ENCODE measurements around the gene NSG1. TPM values are rescaled to one million over a fixed set of nuclear protein-coding genes. Genes with fewer than 3 reads are reported as not detected.
"Not testable (repeated sequence)": the region's sequence is repeated elsewhere in the genome, so short reads cannot be mapped to it uniquely, and the experiment has no call there.

The NSG1 gene
- total and polyA plus RNA-seq, 3 donors from 2014 or later: 27.5 to 67.2 (median 30.0) TPM

DNA sequence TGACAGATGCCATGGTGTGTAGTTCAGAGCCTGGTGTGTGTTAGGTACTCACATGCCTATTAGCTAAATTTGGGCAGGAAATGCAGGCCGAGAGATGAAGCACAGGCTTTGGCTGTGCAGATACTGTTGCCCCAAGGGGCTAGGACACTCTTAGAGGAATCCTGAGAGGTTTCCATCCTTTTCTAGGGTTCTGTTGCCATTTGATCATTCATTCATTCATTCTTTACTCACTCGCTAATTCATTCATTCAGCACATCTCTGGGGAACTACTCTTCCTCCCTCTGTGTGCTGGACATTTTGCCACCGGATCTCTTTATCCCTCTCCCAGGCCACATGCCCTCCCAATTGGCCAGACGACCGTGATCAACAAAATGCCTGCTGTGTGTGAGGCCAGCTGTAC is 43.9 kb upstream of the NSG1 start:
- DNase-seq: no peak
- no peak overlapping the region for H3K4me3 ChIP-seq
- H3K36me3 ChIP-seq (ENCODE audit: low read depth, missing control alignments): no peaks in the 10 kb centered on the region
- no peaks in the 10 kb centered on the region for H3K9me3 ChIP-seq
- 80 to 86% methylated on average over 5 of the region's 5 CpGs for WGBS, 2 donors
- peaks cover 35% of the 10 kb centered on the region for H3K4me1 ChIP-seq
- H3K27me3 ChIP-seq: no peaks in the 10 kb centered on the region
- no peak for TF ChIP-seq POLR2A (IDR thresholded peaks at IDR 0.05)
- TF ChIP-seq, protein P1, sequence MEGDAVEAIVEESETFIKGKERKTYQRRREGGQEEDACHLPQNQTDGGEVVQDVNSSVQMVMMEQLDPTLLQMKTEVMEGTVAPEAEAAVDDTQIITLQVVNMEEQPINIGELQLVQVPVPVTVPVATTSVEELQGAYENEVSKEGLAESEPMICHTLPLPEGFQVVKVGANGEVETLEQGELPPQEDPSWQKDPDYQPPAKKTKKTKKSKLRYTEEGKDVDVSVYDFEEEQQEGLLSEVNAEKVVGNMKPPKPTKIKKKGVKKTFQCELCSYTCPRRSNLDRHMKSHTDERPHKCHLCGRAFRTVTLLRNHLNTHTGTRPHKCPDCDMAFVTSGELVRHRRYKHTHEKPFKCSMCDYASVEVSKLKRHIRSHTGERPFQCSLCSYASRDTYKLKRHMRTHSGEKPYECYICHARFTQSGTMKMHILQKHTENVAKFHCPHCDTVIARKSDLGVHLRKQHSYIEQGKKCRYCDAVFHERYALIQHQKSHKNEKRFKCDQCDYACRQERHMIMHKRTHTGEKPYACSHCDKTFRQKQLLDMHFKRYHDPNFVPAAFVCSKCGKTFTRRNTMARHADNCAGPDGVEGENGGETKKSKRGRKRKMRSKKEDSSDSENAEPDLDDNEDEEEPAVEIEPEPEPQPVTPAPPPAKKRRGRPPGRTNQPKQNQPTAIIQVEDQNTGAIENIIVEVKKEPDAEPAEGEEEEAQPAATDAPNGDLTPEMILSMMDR (IDR thresholded peaks at IDR 0.05): no peak
- H3K27ac ChIP-seq: no peak overlapping the region
- intact Hi-C loops (cut with DNase I; ENCODE audit: low total_unique reads): no loop called here

DNA sequence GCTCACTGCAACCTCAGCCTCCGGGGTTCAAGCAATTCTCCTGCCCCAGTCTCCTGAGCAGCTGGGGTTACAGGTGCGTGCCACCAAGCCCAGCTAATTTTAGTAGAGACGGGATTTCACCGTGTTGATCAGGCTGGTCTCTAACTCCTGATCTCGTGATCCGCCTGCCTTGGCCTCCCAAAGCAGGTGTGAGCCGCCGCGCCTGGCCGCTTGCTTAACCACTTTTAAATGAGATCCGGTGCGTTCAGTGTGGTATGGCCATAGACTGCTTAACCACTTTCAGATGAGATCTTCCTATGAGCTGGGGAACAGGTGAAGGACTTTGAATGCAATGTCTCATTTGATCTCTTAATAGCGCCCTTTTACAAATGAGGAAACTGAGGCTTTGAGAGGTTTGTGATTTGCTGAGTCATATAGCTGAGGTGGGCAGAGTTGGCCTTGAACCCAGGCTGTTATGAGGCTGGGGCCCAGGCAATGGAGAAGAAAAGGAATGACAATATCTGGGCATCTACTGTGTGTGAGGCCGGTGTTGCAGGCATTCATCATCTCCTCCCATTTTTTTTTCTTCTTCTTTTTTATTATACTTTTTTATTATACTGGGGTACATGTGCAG is 41.9 kb upstream of the NSG1 start:
- intact Hi-C loops (cut with DNase I; ENCODE audit: low total_unique reads): no loop called here
- no peaks in the 10 kb centered on the region for H3K36me3 ChIP-seq (ENCODE audit: low read depth, missing control alignments)
- no peak overlapping the region for H3K4me3 ChIP-seq
- peaks cover 23% of the 10 kb centered on the region for H3K4me1 ChIP-seq
- no peak overlapping the region for H3K27ac ChIP-seq
- H3K9me3 ChIP-seq: no peaks in the 10 kb centered on the region
- no peak for DNase-seq
- WGBS, 2 donors: 92 to 94% methylated on average over 14 of the region's 14 CpGs
- TF ChIP-seq, protein P1 (IDR thresholded peaks at IDR 0.05): no peak
- TF ChIP-seq POLR2A (IDR thresholded peaks at IDR 0.05): no peak
- no peaks in the 10 kb centered on the region for H3K27me3 ChIP-seq

DNA sequence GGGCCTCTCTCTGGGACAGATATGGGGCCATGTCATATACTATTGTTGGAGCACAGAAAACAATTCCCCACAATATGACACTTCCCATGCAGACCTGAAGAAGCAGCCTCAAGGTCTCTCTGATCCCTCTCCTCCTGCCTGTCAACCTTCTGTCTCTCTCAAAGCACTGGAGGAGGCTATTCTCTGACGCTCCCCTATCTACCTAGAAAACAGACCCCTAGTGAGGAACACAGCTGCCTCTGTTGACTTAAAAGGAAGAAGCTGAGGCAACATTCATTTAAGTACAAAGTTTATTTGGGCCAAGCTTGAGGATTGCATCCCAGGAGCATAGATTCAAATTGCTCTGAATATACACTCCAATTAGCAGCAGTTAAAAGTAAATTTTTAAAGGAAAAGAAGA is 39.3 kb upstream of the NSG1 start:
- 13 to 20% methylated on average over 1 of the region's 1 CpG for WGBS, 2 donors
- intact Hi-C loops (cut with DNase I; ENCODE audit: low total_unique reads): no loop called here
- peaks cover 16% of the 10 kb centered on the region for H3K4me1 ChIP-seq

DNA sequence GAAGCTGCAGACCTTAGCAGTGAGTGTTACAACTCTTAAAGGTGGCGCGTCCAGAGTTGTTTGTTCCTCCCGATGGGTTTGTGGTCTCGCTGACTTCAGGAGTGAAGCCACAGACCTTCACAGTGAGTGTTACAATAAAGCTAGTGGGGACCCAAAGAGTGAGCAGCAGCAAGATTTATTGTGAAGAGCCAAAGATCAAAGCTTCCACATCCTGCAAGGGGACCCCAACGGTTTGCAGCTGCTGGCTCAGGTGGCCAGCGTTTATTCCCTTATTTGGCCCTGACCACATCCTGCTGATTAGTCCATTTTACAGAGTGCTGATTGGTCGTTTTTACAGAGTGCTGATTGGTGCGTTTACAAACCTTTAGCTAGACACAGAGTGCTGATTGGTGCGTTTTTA is 38.3 kb upstream of the NSG1 start:
- 60 to 71% methylated on average over 7 to 9 of the region's 9 CpGs for WGBS, 2 donors

More for the DNA sequence above, 39.3 kb upstream of the NSG1 start:
- H3K27me3 ChIP-seq: no peaks in the 10 kb centered on the region
- no peaks in the 10 kb centered on the region for H3K36me3 ChIP-seq (ENCODE audit: low read depth, missing control alignments)
- no peak for DNase-seq
- no peaks in the 10 kb centered on the region for H3K9me3 ChIP-seq
- no peak for TF ChIP-seq POLR2A (IDR thresholded peaks at IDR 0.05)
- no peak overlapping the region for H3K4me3 ChIP-seq
- peak overlapping the region; percentile 72 to 73 for H3K27ac ChIP-seq

DNA sequence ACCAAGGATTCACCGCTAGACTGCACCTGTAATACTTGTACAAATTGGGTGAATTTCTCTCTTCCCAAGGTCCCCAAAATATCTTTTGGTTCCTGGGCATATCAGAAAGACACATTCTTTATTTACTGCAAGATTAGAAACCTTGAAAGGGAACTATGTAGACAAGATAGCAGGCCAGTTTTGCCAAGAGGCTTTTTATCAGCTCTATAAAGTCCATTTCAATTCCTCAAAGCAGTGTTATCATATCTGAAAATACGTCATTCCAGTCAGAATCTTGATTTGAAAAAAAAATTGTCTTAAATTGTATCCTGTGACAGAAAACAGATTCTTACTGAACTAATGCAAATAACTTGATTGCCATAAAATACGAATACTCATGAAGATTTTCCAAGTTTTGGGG is 37.0 kb upstream of the NSG1 start:
- TF ChIP-seq POLR2A (IDR thresholded peaks at IDR 0.05): no peak
- Histone ChIP-seq H3K9me3 (no peaks in the 10 kb centered on the region), H3K36me3 (ENCODE audit: low read depth, missing control alignments) (no peaks in the 10 kb centered on the region), H3K4me3 (no peak overlapping the region), H3K4me1 (peaks cover 16% of the 10 kb centered on the region), H3K27ac (peak overlapping the region; percentile 9 to 55), H3K27me3 (no peaks in the 10 kb centered on the region)
- intact Hi-C loops (cut with DNase I; ENCODE audit: low total_unique reads): no loop called here
- WGBS, 2 donors: 49 to 76% methylated on average over 3 of the region's 3 CpGs
- no peak for DNase-seq

More for the DNA sequence above, 38.3 kb upstream of the NSG1 start:
- intact Hi-C loops (cut with DNase I; ENCODE audit: low total_unique reads); H3K36me3 ChIP-seq (ENCODE audit: low read depth, missing control alignments); H3K4me3 ChIP-seq; DNase-seq; H3K27me3 ChIP-seq; H3K9me3 ChIP-seq: not testable (repeated sequence)
- peaks cover 16% of the 10 kb centered on the region for H3K4me1 ChIP-seq
- H3K27ac ChIP-seq: peak overlapping the region; percentile 45 to 59

DNA sequence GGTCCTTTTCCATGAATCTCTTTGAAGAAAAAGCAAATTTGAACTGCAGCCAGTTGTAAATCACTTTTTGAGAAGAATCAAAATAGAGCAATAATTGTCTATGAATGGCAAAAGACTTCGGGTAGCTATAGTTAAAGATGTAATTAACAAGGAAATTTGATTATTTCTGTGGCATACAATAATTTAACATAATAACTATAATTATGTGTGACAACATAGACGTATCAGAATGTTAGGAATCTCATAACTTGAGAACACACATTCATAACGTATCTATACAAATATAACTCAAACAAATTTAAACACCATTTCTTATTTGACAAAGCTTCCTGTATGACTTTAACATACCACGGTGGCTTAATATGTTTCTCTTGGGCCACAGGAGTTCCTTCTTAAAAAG is 36.0 kb upstream of the NSG1 start:
- Histone ChIP-seq H3K36me3 (ENCODE audit: low read depth, missing control alignments) (no peaks in the 10 kb centered on the region), H3K27me3 (no peaks in the 10 kb centered on the region), H3K4me1 (peaks cover 16% of the 10 kb centered on the region), H3K9me3 (no peaks in the 10 kb centered on the region), H3K4me3 (no peak overlapping the region), H3K27ac (no peak overlapping the region)
- TF ChIP-seq POLR2A (IDR thresholded peaks at IDR 0.05): no peak
- TF ChIP-seq, protein P1 (IDR thresholded peaks at IDR 0.05): no peak
- no peak for DNase-seq
- WGBS, 2 donors: 82 to 87% methylated on average over 4 of the region's 4 CpGs
- intact Hi-C loops (cut with DNase I; ENCODE audit: low total_unique reads): no loop called here
